ENCODE measurements around the gene RRAS2. TPM values are rescaled to one million over a fixed set of nuclear protein-coding genes. Genes with fewer than 3 reads are reported as not detected.

RRAS2 gene
- total RNA-seq (2022; extraction: Qiagen RNA extraction), result 51.5 to 60.5 TPM (median 54.8 TPM) in 5 replicates

GRCh38 chr11:14358729-14359439 is at the start of gene RRAS2:
TSS of gene RRAS2 (minus strand) at chr11:14359183. CDS start at chr11:14358870, 313 bp downstream.

Other genes with a start within 250 kb of the RRAS2 start
- gene COPB1, start 140.6 kb upstream of the RRAS2 start, total RNA-seq (2022; extraction: Qiagen RNA extraction), result 100 to 133 TPM (median 108 TPM) in 5 replicates
- gene PSMA1, start 161.2 kb upstream of the RRAS2 start, total RNA-seq (2022; extraction: Qiagen RNA extraction), result 185 to 199 TPM (median 188 TPM) in 5 replicates